ENCODE results near the gene KLF12. TPM values are rescaled to one million over a fixed set of nuclear protein-coding genes. Genes with fewer than 3 reads are reported as not detected.

The KLF12 gene
- total RNA-seq, 1 experiment from 2014 or later = 9.7 TPM

DNA sequence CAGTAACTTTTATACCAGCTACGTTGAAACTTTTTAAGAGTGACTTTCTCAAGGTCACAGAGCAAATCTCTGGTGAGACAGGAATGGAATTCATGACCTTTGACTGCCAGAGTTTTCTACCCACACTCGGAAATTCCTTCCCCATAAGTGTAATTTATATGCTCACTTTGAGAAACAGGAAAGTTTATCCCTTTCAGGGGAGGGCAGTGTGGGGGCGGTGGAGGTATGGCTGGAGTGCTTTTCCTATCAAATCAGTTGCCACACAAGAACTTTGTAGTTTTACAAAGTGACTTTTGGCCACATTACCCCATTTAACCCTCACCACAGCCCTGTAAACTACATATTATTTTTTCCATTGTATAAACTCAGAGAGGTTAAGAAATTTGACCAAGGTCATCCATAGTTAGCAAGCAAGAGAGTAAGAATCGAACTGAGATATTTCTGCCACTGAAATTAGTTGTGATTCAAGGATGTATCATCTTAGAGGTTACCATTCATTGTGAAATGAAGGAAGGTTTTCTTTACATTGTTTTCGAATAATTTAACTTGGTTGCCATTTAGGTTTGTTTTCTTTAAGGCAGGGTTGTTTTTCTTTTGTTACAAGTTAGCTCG is 5.9 kb downstream of the KLF12 start:
- WGBS (ENCODE audit: extremely low coverage, insufficient read length, low lambda C conversion rate) = no CpG with 5 or more reads among the region's 6 CpGs
- Histone ChIP-seq H2BK15ac (ENCODE audit: low read depth, low read length) (no peak overlapping the region), H2BK5ac (ENCODE audit: insufficient read length, low read length) (no peak overlapping the region), H3K14ac (ENCODE audit: insufficient read depth, low read length) (no peak overlapping the region), H2BK20ac (ENCODE audit: low read depth, low read length, poor library complexity, severe bottlenecking) (no peak overlapping the region), H3K27me3 (ENCODE audit: insufficient read depth, low read length) (no peaks in the 10 kb centered on the region), H3K23me2 (ENCODE audit: insufficient read length, low read depth, low read length, poor library complexity, severe bottlenecking) (peaks cover 7% of the 10 kb centered on the region), H2BK12ac (ENCODE audit: insufficient read length, low read depth, low read length) (no peak overlapping the region), H2AFZ (ENCODE audit: low read length) (no peak overlapping the region), H3K18ac (ENCODE audit: insufficient read length, low read depth, low read length) (no peak overlapping the region), H3K4me1 (ENCODE audit: insufficient read depth, low read length) (no peaks in the 10 kb centered on the region; the same call in 1 of the 2 replicates), H4K91ac (ENCODE audit: insufficient read length, low read depth, low read length) (no peak overlapping the region), H3K79me2 (ENCODE audit: insufficient read depth, low read length) (peaks cover 4% of the 10 kb centered on the region; the same call in 1 of the 2 replicates), H2AK5ac (ENCODE audit: insufficient read length, low read length) (no peak overlapping the region), H3K4ac (ENCODE audit: low read depth, low read length) (no peak overlapping the region), H3K9ac (ENCODE audit: extremely low read depth, insufficient read length, low read length) (no peak overlapping the region), H3K56ac (ENCODE audit: insufficient read length, low read depth, low read length) (no peak overlapping the region), H4K5ac (ENCODE audit: insufficient read length, low read depth, low read length) (no peak overlapping the region), H3K79me1 (ENCODE audit: insufficient read depth, low read depth, low read length, poor library complexity, severe bottlenecking) (no peaks in the 10 kb centered on the region), H3K9me3 (ENCODE audit: control insufficient read depth, low read depth, low read length) (no peaks in the 10 kb centered on the region), H4K8ac (replicated peaks; ENCODE audit: insufficient read length, low read depth, low read length) (no peak overlapping the region), H4K20me1 (ENCODE audit: control insufficient read depth, insufficient read depth, insufficient read length) (no peaks in the 10 kb centered on the region), H3K23ac (ENCODE audit: insufficient read length, low read depth, low read length) (no peak overlapping the region), H2BK120ac (ENCODE audit: low read depth, low read length, poor library complexity, severe bottlenecking) (no peak overlapping the region), H3T11ph (ENCODE audit: low read length) (no peak overlapping the region), H3K27ac (ENCODE audit: insufficient read length, low read depth, low read length) (no peak overlapping the region), H3K4me2 (ENCODE audit: insufficient read depth, insufficient read length, low read length) (no peak overlapping the region)
- H3K27me3 Mint-ChIP-seq (ENCODE audit: low read depth) = peaks cover 7% of the 10 kb centered on the region
- no peak overlapping the region for H3K27ac Mint-ChIP-seq
- TF ChIP-seq, protein P1, sequence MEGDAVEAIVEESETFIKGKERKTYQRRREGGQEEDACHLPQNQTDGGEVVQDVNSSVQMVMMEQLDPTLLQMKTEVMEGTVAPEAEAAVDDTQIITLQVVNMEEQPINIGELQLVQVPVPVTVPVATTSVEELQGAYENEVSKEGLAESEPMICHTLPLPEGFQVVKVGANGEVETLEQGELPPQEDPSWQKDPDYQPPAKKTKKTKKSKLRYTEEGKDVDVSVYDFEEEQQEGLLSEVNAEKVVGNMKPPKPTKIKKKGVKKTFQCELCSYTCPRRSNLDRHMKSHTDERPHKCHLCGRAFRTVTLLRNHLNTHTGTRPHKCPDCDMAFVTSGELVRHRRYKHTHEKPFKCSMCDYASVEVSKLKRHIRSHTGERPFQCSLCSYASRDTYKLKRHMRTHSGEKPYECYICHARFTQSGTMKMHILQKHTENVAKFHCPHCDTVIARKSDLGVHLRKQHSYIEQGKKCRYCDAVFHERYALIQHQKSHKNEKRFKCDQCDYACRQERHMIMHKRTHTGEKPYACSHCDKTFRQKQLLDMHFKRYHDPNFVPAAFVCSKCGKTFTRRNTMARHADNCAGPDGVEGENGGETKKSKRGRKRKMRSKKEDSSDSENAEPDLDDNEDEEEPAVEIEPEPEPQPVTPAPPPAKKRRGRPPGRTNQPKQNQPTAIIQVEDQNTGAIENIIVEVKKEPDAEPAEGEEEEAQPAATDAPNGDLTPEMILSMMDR (conservative IDR thresholded peaks at IDR 0.05) = no peak
- DNase-seq = no peak
- H3K4me1 Mint-ChIP-seq = peaks cover 17 to 25% of the 10 kb centered on the region in 2 experiments
- no peak overlapping the region for H3K4me3 Mint-ChIP-seq
- H3K9me3 Mint-ChIP-seq = no peaks in the 10 kb centered on the region
- no peaks in the 10 kb centered on the region for H3K36me3 Mint-ChIP-seq (ENCODE audit: insufficient read depth in 1 of 3, low read depth in 3 of 3)

Measured in H9 (cell line).